HG02588 (cell line): ENCODE data around the gene PCDH12.

Experiments used
- ATAC-seq: cut with Tn5 transposase; IDR thresholded peaks from one replicate; pipeline ENCODE4 v1.9.1; 2021; ENCODE audit warnings: mild to moderate bottlenecking, moderate library complexity; ENCODE audit not compliant: unreplicated experiment

The PCDH12 gene

DNA sequence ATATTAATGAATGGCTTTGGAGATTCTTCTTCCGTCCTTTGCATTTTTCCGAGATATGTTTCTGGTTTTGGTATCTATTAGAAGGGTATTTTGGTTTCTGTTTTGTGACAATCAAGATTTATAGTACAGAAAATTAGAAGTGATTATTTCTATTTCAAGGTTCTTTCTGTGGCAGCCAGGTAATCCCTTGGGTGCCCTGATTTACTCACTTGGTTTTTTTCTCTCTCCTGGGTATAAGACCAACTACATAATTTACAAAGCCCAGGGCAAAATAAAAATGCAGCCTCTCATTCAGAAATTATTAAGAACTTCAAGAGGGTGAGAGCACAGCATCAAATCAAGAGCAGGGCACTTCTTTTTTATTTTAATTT lies 8.9 kb upstream of the PCDH12 start:
- no peak for ATAC-seq

DNA sequence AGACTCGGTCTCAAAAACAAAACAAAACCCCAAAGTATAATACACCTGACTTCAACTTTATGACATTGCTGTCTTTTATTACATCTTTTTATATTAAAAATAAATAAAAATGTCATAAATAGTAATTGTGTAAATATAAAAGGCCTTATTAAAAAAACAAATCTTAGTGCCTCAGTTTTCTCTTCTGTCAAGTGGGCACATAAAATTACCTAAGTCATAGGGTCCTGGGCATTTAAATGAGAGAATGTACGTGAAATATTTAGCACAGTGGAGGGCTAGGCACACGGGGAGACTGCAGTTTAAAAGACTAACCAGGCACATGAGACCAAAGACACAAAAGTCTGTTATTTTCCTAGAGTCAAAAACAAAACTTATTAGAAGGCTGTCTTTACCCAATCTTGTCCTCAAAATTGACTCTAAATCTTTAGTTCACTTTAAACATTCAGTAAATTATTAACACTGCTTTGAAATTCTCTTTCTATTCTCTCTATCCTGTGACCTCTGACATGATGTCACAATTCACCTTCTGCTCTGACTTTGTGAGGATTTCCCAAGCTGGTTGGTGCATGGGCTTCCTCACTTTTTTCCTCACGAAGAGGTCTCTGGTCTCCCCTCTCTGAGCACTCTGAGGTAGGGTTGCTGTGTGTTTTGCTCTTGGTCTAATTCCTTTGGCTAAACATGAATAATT lies 8.4 kb upstream of the PCDH12 start:
- no peak for ATAC-seq

DNA sequence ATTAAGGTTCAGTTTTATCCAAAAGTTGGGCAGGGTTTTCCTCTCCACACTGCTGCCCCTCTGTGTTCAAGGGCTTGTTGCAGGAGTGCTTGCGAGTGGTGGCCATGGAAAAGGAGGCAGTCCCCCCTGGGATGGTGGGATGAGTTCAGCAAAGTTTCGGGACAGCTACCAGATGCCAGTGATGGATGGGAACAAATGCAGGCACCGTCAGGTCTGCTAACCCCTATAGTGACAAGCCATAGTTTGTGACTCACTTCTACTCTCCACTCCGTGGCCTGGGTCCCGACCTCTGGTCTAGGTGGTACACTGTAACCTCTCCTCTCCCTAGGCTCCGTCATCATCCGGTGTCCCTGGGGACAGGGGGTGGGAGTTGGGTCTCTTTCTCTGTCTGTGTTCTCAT lies 7.1 kb upstream of the PCDH12 start:
- no peak for ATAC-seq

DNA sequence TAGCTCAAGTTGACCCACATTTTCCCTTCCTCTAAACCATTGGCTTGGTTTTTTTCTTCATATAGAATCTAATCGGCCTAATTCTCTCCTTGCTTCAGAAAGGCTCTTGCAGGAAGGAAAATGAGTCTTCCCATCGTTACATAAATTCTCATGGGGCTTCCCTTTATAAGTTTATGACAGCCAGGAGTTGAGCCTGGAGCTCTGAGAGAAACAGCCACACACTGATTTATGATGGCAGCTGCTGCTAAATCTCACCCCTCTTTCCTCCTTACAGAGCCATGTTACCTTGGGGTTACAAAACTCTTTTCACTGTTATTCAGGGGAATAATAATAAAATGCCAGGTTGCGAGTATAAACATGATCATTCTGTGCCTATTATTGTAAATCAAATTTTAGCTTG lies 5.7 kb upstream of the PCDH12 start:
- no peak for ATAC-seq

DNA sequence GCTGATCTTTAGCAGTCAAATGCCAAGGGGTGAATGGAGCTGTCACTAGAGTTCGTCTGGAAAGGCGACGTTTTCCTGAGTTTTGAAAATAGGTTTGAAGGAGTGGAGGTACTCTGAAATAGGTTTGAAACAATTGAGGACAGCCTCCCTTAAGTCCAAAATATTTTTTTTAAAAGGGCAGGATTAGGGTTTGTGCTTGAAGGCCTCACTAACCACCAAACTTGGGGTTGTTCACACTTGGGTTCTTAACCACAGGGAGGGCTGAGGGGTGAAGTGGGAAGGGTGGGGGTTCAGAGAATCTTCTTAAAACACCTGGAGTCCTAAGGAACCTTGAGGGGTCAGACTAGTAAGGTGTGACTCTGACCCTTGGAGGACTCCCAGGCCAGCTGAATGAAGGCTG lies 3.5 kb upstream of the PCDH12 start:
- no peak for ATAC-seq

DNA sequence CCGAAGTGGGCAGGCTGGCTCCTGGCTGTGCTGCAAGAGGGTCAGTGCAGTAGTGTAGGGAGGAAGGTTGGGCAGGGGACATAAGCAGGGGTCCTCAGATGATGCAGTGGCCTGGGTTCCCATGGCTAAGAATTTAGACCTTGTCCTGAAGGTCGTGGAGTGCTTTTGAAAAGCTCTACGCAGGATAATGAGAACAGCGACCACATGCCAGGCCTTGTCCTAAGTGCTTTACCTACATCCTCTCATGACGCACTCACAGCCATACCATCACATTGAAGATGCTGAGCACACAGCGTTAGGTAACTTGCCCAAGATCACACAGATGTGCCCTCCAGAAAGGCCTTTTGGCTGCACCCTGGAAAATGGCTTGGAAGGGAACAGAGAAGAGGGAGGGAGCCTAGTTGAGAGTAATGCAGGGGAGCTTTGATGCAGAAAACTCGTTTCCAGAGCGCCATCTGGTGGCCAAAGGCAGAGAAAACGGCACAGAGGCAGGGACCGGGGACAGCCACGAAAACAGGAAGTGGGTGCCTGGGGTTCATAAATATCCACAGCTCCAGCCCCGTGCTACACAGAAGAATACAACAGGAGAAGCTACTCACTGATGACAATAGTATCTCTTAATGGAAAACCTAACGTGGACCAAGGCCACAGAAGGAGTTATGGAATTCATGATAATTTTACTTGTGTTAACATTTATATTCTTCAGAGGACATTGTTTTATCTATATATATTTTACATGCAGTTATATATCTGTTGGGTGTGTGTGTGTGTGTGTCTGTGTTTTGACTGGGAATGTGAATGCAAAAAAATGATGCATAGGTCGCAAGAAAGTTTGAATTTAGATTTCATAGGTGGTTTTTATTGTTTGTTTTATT lies 2.7 kb upstream of the PCDH12 start:
- ATAC-seq: peak; percentile 97

DNA sequence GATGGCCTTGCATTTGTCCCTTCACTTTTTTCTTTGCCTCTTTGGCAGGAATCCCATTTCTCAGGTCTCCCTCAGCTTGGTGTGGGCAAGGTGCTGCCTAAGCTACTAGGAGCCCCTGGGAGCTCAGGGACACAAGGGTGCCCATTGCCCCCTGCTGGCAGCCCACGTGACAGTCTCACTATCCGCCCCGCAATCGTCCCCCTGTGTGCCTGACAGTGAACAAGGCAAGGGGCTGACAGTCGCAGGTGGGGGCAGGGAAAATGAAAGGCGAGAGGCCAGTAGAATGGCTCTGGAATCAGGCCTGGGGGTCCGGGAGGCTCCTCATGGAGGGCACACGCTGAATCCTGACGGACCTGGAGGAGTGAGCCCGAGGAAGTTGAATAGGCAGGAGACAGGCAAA lies 2.0 kb upstream of the PCDH12 start:
- no peak for ATAC-seq

DNA sequence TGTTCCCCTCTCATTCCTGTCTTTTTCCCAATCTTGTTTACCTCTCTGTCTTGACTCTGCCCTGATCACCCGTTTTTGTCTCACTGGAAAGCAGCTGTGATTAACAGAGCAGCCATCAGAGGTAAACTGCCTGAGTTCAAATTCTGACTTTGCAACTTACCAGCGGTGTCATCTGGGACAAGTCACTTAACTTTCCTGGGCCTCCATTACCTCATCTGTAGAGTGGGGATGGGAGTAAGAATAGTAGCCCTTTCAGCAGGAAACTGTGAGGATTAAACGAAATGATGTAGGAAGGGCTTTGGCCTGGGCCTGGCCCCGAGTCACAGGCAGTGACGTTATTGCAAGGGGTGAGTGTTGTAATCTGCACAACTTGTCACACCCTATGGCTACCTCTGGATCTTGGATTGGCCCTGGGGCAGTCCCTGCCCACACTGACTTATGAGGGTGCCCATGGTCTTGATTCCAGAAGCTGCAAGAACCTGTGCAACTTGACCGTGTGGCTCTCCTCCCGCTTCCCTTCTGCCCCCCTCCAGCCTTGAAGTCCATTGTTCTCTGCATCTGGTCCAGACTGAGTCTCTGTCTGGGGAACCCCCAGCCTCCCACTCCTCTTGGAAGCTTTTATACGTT lies 657 bp upstream of the PCDH12 start:
- ATAC-seq: no peak

DNA sequence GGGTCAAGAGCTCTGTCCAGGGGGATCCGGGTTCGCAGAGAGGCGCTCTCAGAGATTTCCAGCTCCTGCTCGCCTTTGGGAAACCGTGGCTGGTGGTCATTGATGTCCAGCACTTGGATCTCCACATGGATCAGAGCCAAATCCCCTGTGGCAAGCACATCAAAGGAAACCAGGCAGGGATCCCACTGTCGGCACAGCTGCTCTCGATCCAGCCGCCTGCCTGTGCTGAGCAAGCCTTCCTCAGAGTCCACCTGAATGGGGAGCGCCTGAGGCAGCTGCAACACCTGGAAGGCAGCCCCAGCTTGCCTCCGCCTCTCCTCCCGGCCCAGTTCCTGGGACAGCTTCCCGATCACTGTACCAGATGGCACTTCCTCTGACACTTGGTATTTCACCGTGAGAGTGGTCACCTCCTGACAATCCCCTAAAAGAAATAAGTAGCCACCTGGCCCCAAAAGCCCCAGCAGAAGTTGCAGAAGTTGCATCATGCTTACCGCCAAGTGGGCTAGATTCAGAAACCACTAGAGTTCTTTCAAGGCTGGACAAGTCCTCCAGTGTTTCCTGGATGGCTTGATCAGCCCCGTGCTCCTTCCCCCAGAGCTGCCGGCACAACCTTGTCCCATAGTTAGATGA lies 520 bp downstream of the PCDH12 start:
- ATAC-seq: no peak

DNA sequence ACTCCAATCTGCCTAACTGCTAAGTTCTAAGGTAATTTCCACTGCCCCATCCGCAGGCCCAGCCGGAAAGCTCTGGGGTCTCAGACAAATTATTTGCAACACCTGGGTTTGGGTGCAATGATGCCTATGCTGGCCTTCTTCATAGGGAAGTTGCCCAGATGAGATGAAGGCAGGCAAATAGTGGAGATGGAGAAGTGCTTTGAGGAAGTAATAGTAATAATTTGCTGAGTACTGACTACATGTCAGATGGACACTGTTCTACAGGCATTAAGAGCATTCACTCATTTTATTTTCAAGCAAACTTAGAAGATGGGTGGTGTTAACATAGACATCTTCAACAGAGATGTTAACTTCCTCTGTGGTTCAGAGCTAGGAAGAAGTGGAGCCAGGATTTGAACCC lies 3.8 kb downstream of the PCDH12 start:
- ATAC-seq: no peak

DNA sequence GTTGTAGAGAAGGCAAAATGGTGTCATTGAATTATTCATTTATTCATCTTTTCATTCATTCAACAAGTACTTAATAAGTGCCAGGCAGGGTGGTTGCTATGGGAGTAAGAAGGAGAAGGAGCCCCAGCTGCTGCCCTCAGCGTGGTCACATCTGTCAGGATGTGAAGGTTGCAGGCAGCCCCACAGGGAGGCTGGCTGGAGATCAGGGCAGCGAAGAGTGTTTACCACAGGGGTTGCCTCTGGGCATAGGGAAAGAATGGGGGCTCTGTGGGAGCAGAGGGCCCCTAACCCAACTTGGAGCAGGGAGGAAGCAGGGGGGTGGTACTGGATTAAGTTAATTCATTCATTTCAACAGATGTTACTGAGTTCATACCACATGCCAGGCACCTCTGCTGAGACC lies 6.0 kb downstream of the PCDH12 start:
- no peak for ATAC-seq

DNA sequence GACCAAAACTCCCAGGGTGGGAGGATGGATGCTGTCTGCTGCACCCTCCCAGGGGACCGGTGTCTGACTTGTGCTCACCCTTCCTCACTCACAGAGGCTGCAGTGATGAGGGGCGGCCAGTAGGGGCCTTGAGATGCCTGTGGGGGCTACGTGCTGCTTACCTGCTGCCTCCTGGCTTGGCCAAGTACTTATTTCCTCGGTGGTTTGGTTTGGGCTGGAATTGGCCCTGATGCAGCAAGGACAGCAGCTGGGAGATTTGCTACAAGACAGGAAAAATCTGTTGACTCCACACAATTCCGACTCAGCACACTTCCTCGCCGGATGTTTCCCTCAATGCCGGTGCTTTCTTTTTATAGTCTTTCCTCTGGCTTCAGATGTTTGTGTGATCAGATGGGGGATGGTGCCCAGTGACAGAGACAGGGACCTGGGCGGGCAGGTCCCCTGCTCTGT lies 6.6 kb downstream of the PCDH12 start:
- ATAC-seq: peak; percentile 89

DNA sequence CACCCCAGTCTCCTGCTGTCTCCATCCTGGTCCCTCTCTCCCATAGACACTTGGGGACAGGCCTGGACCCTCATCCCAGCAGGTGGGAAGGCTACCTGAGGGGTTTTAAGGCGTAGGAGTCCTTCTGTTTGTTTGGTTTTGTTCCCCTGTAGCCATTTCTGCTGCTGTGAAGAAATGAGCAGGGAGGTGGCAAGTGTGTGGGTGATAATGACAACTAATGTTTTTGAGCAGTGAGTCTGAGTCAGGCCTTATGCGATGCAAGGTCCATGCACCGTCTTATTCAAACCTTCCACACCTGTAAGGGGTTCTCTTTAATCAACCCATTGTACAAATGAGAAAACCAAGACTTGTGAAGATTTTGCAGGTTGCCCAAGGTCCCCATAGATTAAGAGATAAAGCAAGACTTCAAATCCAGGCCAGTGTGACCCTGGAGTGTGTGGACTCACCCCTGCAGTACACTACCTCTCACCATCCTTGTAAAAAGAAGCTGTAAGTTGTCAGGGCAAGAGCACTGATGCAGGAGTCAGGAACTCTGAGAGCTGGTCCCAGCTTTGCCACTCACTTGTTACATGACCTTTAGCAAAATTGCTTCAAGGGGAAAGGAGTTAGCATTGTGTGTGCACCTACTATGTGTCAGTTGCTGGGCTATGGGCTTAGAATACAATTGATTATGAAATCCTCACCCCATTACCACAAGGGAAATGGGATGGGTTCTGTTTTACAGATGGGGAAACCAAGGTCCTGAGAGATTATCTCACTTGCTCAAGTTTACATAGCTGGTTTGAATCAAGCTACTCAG lies 7.6 kb downstream of the PCDH12 start:
- ATAC-seq: no peak

DNA sequence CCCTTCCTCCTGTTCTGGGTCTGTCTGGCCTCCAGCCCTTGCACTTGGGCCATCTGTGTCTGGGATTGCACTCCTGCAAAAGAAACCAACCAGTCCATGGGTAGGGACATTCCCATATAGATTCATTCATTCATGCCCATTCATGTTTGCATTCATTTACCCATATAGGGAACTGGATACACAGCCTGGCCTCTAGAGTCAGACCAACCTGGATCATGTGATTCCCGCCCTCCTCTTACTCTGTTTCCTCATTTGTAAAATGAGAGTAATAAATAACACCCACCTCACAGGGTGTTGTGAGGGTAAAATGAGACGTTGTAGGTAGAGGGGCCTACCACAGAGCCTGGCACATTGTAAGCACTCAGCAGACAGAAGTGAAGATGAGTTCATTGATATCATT lies 8.5 kb downstream of the PCDH12 start:
- ATAC-seq: no peak

DNA sequence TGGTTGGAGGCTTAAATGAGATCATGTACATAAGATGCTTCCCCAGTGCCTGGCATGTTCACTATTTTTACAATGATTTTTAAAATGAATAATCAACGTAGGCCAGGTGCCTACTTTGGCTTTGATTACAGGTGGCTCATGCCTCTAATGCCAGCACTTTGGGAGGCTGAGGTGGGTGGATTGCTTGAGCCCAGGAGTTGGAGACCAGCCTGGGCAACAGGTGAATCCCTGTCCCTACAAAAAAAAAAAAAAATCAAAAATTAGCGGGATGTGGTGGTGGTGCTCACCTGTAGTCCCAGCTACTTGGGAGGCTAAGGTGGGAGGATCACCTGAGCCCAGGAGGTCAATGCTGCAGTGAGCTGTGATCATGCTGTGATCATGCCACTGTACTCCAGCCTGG lies 9.2 kb downstream of the PCDH12 start:
- no peak for ATAC-seq

DNA sequence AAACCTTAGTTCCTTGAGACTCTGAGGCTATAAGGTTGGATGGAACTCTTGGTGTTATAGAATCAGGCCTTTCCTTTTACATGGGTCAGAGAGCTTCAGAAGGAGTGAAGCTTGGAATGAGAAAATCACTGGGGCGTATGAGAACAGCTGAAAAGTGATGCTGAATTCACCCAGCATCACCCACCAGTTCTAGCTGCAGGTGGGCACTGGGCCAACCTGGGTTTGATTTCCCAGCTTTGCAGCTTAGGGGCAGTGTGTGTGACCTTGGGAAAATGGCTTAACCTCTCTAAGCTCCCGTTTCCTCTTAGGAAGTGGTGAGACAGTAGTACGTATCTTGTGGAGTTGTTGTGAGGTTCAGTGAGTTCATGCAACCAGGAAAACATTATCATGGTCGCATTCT lies 10.7 kb downstream of the PCDH12 start:
- ATAC-seq: no peak

DNA sequence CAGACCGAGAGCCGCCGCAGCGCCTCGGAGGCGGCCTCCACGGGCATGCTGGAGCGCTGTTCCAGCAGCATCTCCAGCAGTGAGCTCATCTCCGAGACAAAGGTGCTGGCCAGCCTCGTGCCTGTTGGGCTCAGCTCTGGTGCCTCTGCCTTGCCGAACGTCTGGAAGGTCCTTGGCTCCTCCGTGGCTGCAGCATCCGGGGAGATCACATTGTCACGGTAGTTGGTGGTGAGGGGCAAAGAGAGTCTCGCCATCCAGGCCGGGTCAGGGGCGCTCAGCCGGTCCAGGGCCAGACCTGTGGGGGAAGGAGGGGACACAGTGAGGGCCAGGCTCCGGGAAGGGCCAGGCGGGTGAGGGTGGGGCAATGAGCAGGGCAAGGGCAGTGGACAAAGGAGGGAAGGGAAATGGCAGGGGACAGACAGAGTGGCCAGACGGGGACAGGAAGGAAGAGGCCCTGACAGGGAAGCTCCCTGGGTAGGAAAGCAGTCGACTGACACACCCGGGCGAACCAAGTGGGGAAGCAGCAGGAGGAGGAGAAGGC lies 12.4 kb downstream of the PCDH12 start:
- no peak for ATAC-seq

DNA sequence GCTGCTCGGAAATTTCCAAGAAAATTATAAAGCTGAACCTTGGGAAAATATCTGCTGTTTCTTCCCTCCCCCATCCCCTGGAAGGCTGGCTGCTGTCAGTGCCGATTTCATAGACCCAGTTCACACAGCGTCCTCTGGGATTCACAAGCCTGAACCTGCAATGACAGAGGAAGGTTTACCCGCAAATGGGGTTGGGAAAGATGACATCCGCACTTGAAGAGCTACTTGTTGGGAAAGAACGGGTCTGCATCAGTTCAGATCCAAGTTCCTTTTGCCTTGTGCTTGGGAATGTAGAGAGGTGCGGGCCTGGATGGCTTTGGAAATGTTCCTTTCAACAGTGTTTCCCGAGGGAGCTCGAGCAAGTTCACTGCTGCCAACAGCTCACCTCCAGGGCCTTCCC lies 13.9 kb downstream of the PCDH12 start:
- ATAC-seq: no peak

DNA sequence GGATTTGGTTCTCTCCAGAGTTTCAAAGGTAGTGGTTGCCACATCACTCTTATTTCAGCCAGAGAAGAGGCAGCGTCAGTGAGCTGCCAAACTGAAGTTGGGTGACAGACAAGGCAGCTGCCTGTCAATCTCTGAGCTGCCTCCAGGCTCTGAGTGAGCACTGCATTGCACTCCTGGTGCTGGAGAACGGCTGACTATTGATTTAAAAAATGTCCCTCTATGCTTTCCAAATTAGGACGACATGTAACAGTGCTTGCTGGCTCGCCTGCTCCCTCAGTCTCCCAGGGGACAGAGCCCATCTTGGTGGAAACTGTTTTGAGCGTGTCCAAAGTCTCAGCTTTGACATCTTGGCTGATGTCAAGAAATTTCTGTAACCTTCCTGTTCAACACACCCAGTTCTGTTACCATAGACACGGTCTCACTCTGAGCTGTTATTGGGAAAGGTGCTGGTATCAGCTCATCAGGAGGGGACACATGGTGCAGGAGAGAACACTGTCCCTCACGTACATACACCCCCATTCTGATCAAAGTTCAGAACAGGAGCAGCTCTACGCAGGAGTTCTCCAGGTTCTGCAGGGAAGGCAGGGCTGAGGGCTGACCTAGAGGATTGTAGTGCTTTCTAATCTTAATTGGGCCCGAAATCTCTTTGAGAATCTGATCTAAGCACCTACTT lies 15.7 kb downstream of the PCDH12 start:
- ATAC-seq: no peak

DNA sequence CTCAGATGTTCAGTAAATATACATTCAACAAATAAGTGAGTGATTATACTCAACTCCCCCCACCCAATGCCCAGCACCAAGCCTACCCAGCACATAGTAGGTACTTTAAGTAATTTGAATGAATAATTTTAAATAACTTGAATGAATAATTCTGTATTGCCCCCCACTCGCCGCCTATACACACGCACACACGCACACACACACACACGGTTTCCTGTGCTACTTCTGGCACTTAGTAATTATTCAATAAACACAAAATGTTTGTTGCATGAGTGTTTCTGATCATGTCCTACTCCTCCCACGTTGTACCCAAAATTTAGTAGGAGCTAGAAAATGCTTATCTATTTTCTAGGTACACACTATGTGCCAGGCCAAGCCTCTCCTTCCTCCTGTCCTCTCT lies 16.2 kb downstream of the PCDH12 start:
- ATAC-seq: no peak
